GM18498 (cell line): Measurements from ENCODE around the gene CAMK2D.

Experiments
- ATAC-seq: cut with Tn5 transposase; IDR thresholded peaks from one replicate; pipeline ENCODE4 v1.9.1; 2021; ENCODE audit warnings: mild to moderate bottlenecking, moderate library complexity; ENCODE audit not compliant: unreplicated experiment

Gene CAMK2D

GRCh38 chr4:113407409-113407808 is 354.1 kb downstream of the CAMK2D start:
- ATAC-seq: no peak

GRCh38 chr4:113406723-113407016 is 354.9 kb downstream of the CAMK2D start:
- no peak for ATAC-seq

- no peak for ATAC-seq
These were observed 355.4 kb downstream of the CAMK2D start for GRCh38 chr4:113405874-113406722.

GRCh38 chr4:113404841-113405240 is 356.7 kb downstream of the CAMK2D start:
- no peak for ATAC-seq

GRCh38 chr4:113404167-113404571 is 357.4 kb downstream of the CAMK2D start:
- no peak for ATAC-seq
